Subcutaneous adipose tissue (tissue), 4 donors: ENCODE measurements around the gene NAV2. TPM values are rescaled to one million over a fixed set of nuclear protein-coding genes. Genes with fewer than 3 reads are reported as not detected.

Experiments
- CTCF ChIP-seq: fragments of 450-650 bp; IDR thresholded peaks from one replicate; pipeline ENCODE4 v1.5.1; 2016; ENCODE audit warnings: low read depth, mild to moderate bottlenecking, control low read depth, antibody characterized with exemption, moderate library complexity
- total RNA-seq, 4 donors: library from RNA; depleted of rRNA; stranded (reverse); fragments of >200 nt; gene quantifications; one replicate each; pipeline ENCODE4 v1.1.0, GENCODE V29; 2016

The NAV2 gene
- total RNA-seq, 4 donors from 2014 or later, result 13.6 to 31.5 (median 27.8) TPM

- no peak for TF ChIP-seq CTCF
These were observed 417.0 kb downstream of the NAV2 start for GRCh38 chr11:20129665-20130064.

GRCh38 chr11:20131788-20132666 lies 419.4 kb downstream of the NAV2 start:
- TF ChIP-seq CTCF, result no peak

GRCh38 chr11:20132667-20133039 lies 420.0 kb downstream of the NAV2 start:
- no peak for TF ChIP-seq CTCF

GRCh38 chr11:20134991-20135736 lies 422.5 kb downstream of the NAV2 start:
- no peak for TF ChIP-seq CTCF

- TF ChIP-seq CTCF, result no peak
These were observed 425.0 kb downstream of the NAV2 start for GRCh38 chr11:20137637-20138036.

GRCh38 chr11:20138707-20139106 lies 426.1 kb downstream of the NAV2 start:
- TF ChIP-seq CTCF, result no peak

- TF ChIP-seq CTCF, result no peak
These were observed 441.7 kb downstream of the NAV2 start for GRCh38 chr11:20154381-20154780.
